HG03469 (cell line): ENCODE results near the gene IL12B.
"Not testable (repeated sequence)": the region's sequence is repeated elsewhere in the genome, so short reads cannot be mapped to it uniquely, and the experiment has no call there.

Experiments used
- ATAC-seq: cut with Tn5 transposase; IDR thresholded peaks from one replicate; pipeline ENCODE4 v1.9.1; 2021; ENCODE audit warnings: mild to moderate bottlenecking, moderate library complexity, moderate number of reproducible peaks; ENCODE audit not compliant: unreplicated experiment

The IL12B gene

GRCh38 chr5:159297300-159297699 is 33.0 kb downstream of the IL12B start:
- ATAC-seq = not testable (repeated sequence)

GRCh38 chr5:159294921-159295320 is 35.4 kb downstream of the IL12B start:
- ATAC-seq = no peak

GRCh38 chr5:159290741-159291140 is 39.5 kb downstream of the IL12B start:
- no peak for ATAC-seq

- no peak for ATAC-seq
Observed at GRCh38 chr5:159286420-159287035, 43.8 kb downstream of the IL12B start.

- ATAC-seq = no peak
Observed at GRCh38 chr5:159274676-159275075, 55.6 kb downstream of the IL12B start.

GRCh38 chr5:159273923-159274322 is 56.4 kb downstream of the IL12B start:
- ATAC-seq = no peak

GRCh38 chr5:159269723-159270122 is 60.6 kb downstream of the IL12B start:
- no peak for ATAC-seq

- not testable (repeated sequence) for ATAC-seq
Observed at GRCh38 chr5:159266764-159267163, 63.5 kb downstream of the IL12B start.
